GM12878 (cell line): ENCODE measurements around the gene GIMAP8. TPM values are rescaled to one million over a fixed set of nuclear protein-coding genes. Genes with fewer than 3 reads are reported as not detected.

Experiments used
- ATAC-seq: fragments of 200-7000 bp; cut with Tn5 transposase; 3 replicates; pipeline ENCODE4 v1.9.1; 2020; ENCODE audit warnings: mild to moderate bottlenecking, moderate library complexity
- BruUV-seq: library from RNA; stranded (reverse); fragments of 400-500 nt; replicated peaks from 2 replicates; lab custom pipeline; 2021; lab: Mats Ljungman, UMichigan
- CTCF ChIA-PET: fragments of 300-600 bp; sonication (Branson Sonifier 250); formaldehyde crosslinking; extraction: SDS; loops from one replicate; lab custom pipeline; 2021; ENCODE audit warnings: inconsistent platforms; lab: Yijun Ruan, JAX
- POLR2A ChIA-PET: fragments of 350-600 bp; formaldehyde crosslinking; extraction: SDS; loops from one replicate; lab custom pipeline; 2021; ENCODE audit warnings: inconsistent platforms; lab: Charles Lee
- RAD21 ChIA-PET: fragments of 300-600 bp; sonication (Branson Sonifier 250); formaldehyde crosslinking; loops from one replicate; lab custom pipeline; 2023; ENCODE audit warnings: antibody characterized with exemption; ENCODE audit not compliant: unreplicated experiment; lab: Charles Lee
- SMC1A ChIA-PET: fragments of 300-600 bp; sonication (Branson Sonifier 250); formaldehyde crosslinking; loops from one replicate; lab custom pipeline; 2023; ENCODE audit not compliant: unreplicated experiment, uncharacterized antibody; lab: Charles Lee
- DNase-seq: peaks from one replicate; pipeline ENCODE4 v3.0.0-alpha.2; 2011; ENCODE audit warnings: low read depth, low spot score
- FAIRE-seq: peaks from 3 replicates; lab custom pipeline; 2011; peaks lifted over from hg19 to GRCh38; lab: Jason Lieb, UNC
- H2AFZ ChIP-seq: 2 replicates; pipeline ENCODE4 v1.6.0; 2011; ENCODE audit warnings: low read depth, low read length, control low read depth; ENCODE audit not compliant: control insufficient read depth
- H3K27ac ChIP-seq: 2 replicates; pipeline ENCODE4 v1.5.1; 2011; ENCODE audit warnings: control low read depth; ENCODE audit not compliant: control insufficient read depth, insufficient read depth
- H3K27me3 ChIP-seq, 2 experiments: replicated peaks in 1 of 2; 2 replicates each; pipeline versions ENCODE4 v1.6.0 to v1.6.1; 2011; ENCODE audit warnings: low read length in 1 of 2; ENCODE audit not compliant: control insufficient read depth in 2 of 2, insufficient read depth in 2 of 2
- H3K36me3 ChIP-seq, 2 experiments: 2 replicates each; pipeline ENCODE4 v1.5.1; 2011; ENCODE audit warnings: low read length in 1 of 2; ENCODE audit not compliant: control insufficient read depth in 2 of 2, insufficient read depth in 2 of 2
- H3K4me1 ChIP-seq: 2 replicates; pipeline ENCODE4 v1.6.1; 2011; ENCODE audit warnings: mild to moderate bottlenecking, low read length, moderate library complexity, mixed read lengths; ENCODE audit not compliant: control insufficient read depth, insufficient read depth
- H3K4me2 ChIP-seq: 2 replicates; pipeline ENCODE4 v1.6.0; 2011; ENCODE audit warnings: control low read depth; ENCODE audit not compliant: control insufficient read depth, insufficient read depth
- H3K4me3 ChIP-seq: fragments of 200-600 bp; sonication (generic); 2 replicates; pipeline ENCODE4 v1.5.1; 2016
- H3K79me2 ChIP-seq: 2 replicates; pipeline ENCODE4 v1.6.0; 2011; ENCODE audit warnings: low read length; ENCODE audit not compliant: control insufficient read depth, insufficient read depth
- H3K9ac ChIP-seq: 2 replicates; pipeline ENCODE4 v1.8.0; 2011; ENCODE audit warnings: low read length, control low read depth, mixed read lengths; ENCODE audit not compliant: control insufficient read depth, insufficient read depth
- H3K9me3 ChIP-seq: replicated peaks from 3 replicates; pipeline ENCODE4 v1.5.1; 2011; ENCODE audit warnings: mild to moderate bottlenecking, low read length; ENCODE audit not compliant: control insufficient read depth, insufficient read depth
- H4K20me1 ChIP-seq: 2 replicates; pipeline ENCODE4 v1.6.0; 2011; ENCODE audit not compliant: control insufficient read depth, insufficient read depth
- ATF2 ChIP-seq: IDR thresholded peaks from 2 replicates; pipeline ENCODE4 v1.6.1; 2012; ENCODE audit warnings: low read length, inconsistent platforms
- BCLAF1 ChIP-seq: fragments of 450-650 bp; IDR thresholded peaks from 2 replicates; pipeline ENCODE4 v1.6.1; 2017; ENCODE audit warnings: antibody characterized with exemption, mild to moderate bottlenecking, moderate library complexity
- CBFB ChIP-seq: IDR thresholded peaks from 2 replicates; pipeline ENCODE4 v1.6.1; 2016; ENCODE audit warnings: antibody characterized with exemption, low read depth
- CHD4 ChIP-seq: fragments of 200-600 bp; sonication (generic); IDR thresholded peaks from 2 replicates; pipeline ENCODE4 v1.6.1; 2016; ENCODE audit warnings: mild to moderate bottlenecking
- CTCF ChIP-seq, 3 experiments: IDR thresholded peaks in 2 of 3; conservative IDR thresholded peaks in 1 of 3; 2 replicates each; pipeline ENCODE4 v1.5.1; 2011; ENCODE audit warnings: low read depth in 3 of 3, low read length in 3 of 3, mild to moderate bottlenecking in 3 of 3, control low read depth in 2 of 3, moderate library complexity in 2 of 3, inconsistent platforms in 1 of 3, mixed read lengths in 1 of 3; ENCODE audit not compliant: control insufficient read depth in 2 of 3, insufficient read depth in 1 of 3; ENCODE audit errors: extremely low read depth in 1 of 3
- FOXM1 ChIP-seq: IDR thresholded peaks from 2 replicates; pipeline ENCODE4 v1.6.1; 2012; ENCODE audit warnings: low read depth, mild to moderate bottlenecking, inconsistent platforms, low read length, moderate library complexity
- NFYB ChIP-seq: IDR thresholded peaks from 2 replicates; pipeline ENCODE4 v1.6.1; 2011; ENCODE audit warnings: low read depth, mild to moderate bottlenecking, low read length, improper control_type of control experiment, moderate library complexity; ENCODE audit not compliant: insufficient read depth
- SPI1 ChIP-seq: IDR thresholded peaks from 2 replicates; pipeline ENCODE4 v1.6.1; 2011; ENCODE audit warnings: low read depth, mild to moderate bottlenecking, low read length, moderate library complexity, borderline replicate concordance; ENCODE audit not compliant: insufficient read depth
- SREBF2 ChIP-seq: IDR thresholded peaks from 2 replicates; pipeline ENCODE4 v1.6.1; 2012; ENCODE audit warnings: mild to moderate bottlenecking, low read length
- USF2 ChIP-seq: IDR thresholded peaks from 2 replicates; pipeline ENCODE4 v1.6.1; 2011; ENCODE audit warnings: low read depth, low read length, improper control_type of control experiment, borderline replicate concordance
- ZBTB33 ChIP-seq: fragments of 450-650 bp; IDR thresholded peaks from 2 replicates; pipeline ENCODE4 v1.6.1; 2017; ENCODE audit warnings: mild to moderate bottlenecking
- ZNF24 ChIP-seq: fragments of 450-650 bp; IDR thresholded peaks from 2 replicates; pipeline ENCODE4 v1.6.1; 2017; ENCODE audit warnings: antibody characterized with exemption, mild to moderate bottlenecking
- WGBS: methylation state at CpG from one replicate; pipeline ENCODE4 v1.1.6; 2016; ENCODE audit warnings: low lambda C conversion rate; ENCODE audit not compliant: insufficient replicate concordance, insufficient coverage; ENCODE audit errors: missing lambda C conversion rate; 5-methylcytosine and 5-hydroxymethylcytosine counted together
- in situ Hi-C: fragments of 300-500 bp; cut with MboI; formaldehyde crosslinking; loops from 9 replicates; pipeline ENCODE4 v1.14.3; 2018; ENCODE audit warnings: mixed read lengths
- intact Hi-C: fragments of 100-400 bp; cut with micrococcal nuclease; formaldehyde crosslinking; loops from one replicate; pipeline ENCODE4 v1.14.2; 2022; ENCODE audit not compliant: unreplicated experiment
- polyA plus RNA-seq, 11 experiments: library from polyadenylated mRNA; depleted of rRNA in 4 of 11; unstranded in 6 of 11; stranded (reverse) in 5 of 11; fragments of >200 nt; fragmentation: Nextera tagmentation in 4 of 11; fragmentation: Illumina TruSeq in 1 of 11; extraction: Ambion mirVana in 4 of 11; extraction: Trizol in 1 of 11; gene quantifications; 1 replicate in 1 of 11; 2 replicates in 10 of 11; pipeline versions ENCODE4 v1.2.1 to v1.2.3, GENCODE V29; 2011 to 2016; ENCODE audit warnings: inconsistent platforms in 2 of 11, missing spikeins in 2 of 11, low read depth in 1 of 11
- total RNA-seq, 4 experiments: library from RNA; depleted of rRNA in 3 of 4; stranded (reverse); fragments of >200 nt in 3 of 4; fragmentation: Illumina TruSeq in 1 of 4; extraction: Trizol in 1 of 4; gene quantifications; 2 replicates each; pipeline versions ENCODE4 v1.2.1 to v1.2.3, GENCODE V29; 2013 to 2021

The GIMAP8 gene
- total and polyA plus RNA-seq, 10 of the 15 experiments (the other 5 are each of a cell fraction or from before 2014, with no cell fraction given), result 0.66 to 9.7 (median 4.7) TPM

- SMC1A ChIA-PET, result interaction anchor here (1.3 to 2.4 kb wide), 9 partner anchors 10 to 355 kb away, joined by 3 to 19 read pairs (median 7); a partner anchor contains a TSS
- 80% methylated on average over 7 of the region's 7 CpGs for WGBS
- no peak for FAIRE-seq
These were observed 18.4 kb upstream of the GIMAP8 start for GRCh38 chr7:150431839-150432658.

More at GRCh38 chr7:150431839-150432658, 18.4 kb upstream of the GIMAP8 start:
- intact Hi-C loops, result no loop called here
- no peak overlapping the region for H3K9ac ChIP-seq
- H3K4me1 ChIP-seq, result peaks cover 32% of the 10 kb centered on the region
- no TSS peak for BruUV-seq
- H2AFZ ChIP-seq, result no peak overlapping the region; the same call in 1 of the 2 replicates
- H3K4me3 ChIP-seq, result no peak overlapping the region
- H3K9me3 ChIP-seq, result no peaks in the 10 kb centered on the region
- H3K36me3 ChIP-seq, result no peaks in the 10 kb centered on the region
- RAD21 ChIA-PET, result interaction anchor here (1.0 to 3.0 kb wide), 5 partner anchors 10 to 63 kb away, joined by 3 to 14 read pairs (median 11); partner anchors contain the start of gene REPIN1
- ATAC-seq (no peak), DNase-seq (no peak)
- no peaks in the 10 kb centered on the region for H4K20me1 ChIP-seq
- no peak for TF ChIP-seq ATF2
- TF ChIP-seq ZBTB33, result no peak
- no peak for TF ChIP-seq FOXM1
- no peak for TF ChIP-seq NFYB
- no peak for TF ChIP-seq BCLAF1
- TF ChIP-seq SPI1, result no peak
- no peak for TF ChIP-seq ZNF24
- TF ChIP-seq CHD4, result no peak
- no peak for TF ChIP-seq SREBF2
- TF ChIP-seq USF2, result no peak
- TF ChIP-seq CBFB, result no peak
- no peak for TF ChIP-seq CTCF (IDR thresholded peaks at IDR 0.05 in 2 of 3, conservative IDR thresholded peaks at IDR 0.05 in 1 of 3; ENCODE audit: control insufficient read depth in 2 of 3, extremely low read depth in 1 of 3, insufficient read depth in 1 of 3, low read depth in 3 of 3, low read length in 3 of 3)
- CTCF ChIA-PET, result interaction anchor here (1.0 to 4.7 kb wide), 11 partner anchors 12 to 347 kb away, joined by 3 to 29 read pairs (median 4); a partner anchor contains a TSS
- in situ Hi-C loops, result no loop called here
- peaks cover 41% of the 10 kb centered on the region for H3K79me2 ChIP-seq
- no peaks in the 10 kb centered on the region for H3K27me3 ChIP-seq
- POLR2A ChIA-PET, result interaction anchor here (0.5 to 2.4 kb wide), 5 partner anchors 47 to 77 kb away, joined by 3 to 19 read pairs (median 3); partner anchors contain the start of gene REPIN1
- peak overlapping the region; percentile 84; the same call in 1 of the 2 replicates for H3K4me2 ChIP-seq
- H3K27ac ChIP-seq, result peak overlapping the region; percentile 100; the same call in 1 of the 2 replicates
